ENCODE results near the gene ENDOV.

The ENDOV gene

DNA sequence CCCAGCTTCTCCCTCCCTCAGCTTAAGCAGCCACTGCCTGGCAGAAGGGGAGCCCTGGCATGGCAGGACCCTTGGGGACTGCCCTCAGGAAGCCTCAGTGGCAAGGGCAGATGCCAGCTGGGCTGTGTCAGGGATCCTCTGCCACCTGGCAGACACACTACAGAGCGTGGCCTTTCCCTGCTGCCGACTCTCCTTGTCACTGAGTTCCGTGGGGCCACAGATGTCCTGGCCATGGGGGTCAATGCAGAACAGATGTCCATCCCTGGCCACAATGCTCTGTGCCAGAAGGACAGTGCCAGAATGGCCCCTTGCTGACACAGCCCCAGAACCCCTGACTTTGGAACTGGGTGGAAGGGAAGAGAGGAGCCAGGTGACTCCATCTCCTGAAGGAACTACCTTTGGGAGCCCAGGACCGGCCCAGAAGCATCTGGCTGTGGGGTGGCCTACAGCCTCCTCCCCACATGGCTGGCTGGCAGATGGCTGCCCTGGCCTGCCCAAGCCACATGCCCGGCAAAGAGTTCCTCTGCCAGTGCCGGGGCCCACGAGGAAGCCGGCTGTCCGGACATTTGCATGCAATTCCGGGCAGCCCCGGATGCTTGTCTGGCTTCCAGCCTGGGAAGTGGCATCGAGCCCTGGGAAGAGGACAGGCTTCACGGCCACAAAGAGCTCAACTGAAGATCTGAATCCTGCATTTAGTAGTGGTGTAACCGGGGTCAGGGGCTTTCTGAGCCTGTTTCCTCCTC is 37.4 kb downstream of the ENDOV start:
- DNase-seq = no peak

DNA sequence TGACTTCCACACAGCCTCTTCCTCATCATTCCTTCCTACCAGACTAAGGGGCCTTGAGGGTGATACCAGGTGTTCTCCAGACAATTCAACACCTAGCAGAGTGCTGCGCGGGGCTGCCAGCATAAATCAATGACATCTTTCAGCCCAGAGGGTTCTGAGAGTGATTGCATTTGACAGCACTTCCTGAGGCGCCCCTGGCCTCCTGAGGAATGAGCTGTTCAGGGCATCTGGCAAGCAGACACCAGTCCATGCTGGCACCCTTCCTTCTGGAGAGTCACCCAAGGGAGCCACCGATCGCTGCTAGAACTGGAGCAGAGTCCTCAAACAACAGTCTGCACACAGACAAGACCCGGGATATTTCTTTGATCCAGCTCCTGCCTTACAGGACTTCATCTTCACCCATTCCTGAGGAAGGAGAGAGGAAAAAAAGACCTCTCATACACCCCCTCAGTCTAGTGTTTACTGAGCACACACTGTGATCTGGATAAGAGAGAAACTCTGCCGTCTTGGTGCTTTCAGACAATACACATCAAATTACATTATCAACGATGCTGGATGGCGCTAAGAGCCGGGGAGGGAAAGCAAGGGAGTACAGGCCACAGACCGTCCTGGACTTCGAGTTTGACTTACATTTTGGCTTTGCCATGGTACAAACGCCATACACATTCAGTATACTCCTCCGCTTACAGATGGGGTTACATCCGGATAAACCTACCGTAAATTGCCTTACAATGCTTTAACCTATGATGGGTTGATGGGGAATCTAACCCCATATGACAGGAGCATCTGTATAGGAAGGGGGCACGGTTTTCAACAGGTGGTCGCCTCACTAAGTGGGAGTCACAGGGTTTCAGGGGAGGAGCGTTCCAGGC is 38.4 kb downstream of the ENDOV start:
- no peak for DNase-seq

DNA sequence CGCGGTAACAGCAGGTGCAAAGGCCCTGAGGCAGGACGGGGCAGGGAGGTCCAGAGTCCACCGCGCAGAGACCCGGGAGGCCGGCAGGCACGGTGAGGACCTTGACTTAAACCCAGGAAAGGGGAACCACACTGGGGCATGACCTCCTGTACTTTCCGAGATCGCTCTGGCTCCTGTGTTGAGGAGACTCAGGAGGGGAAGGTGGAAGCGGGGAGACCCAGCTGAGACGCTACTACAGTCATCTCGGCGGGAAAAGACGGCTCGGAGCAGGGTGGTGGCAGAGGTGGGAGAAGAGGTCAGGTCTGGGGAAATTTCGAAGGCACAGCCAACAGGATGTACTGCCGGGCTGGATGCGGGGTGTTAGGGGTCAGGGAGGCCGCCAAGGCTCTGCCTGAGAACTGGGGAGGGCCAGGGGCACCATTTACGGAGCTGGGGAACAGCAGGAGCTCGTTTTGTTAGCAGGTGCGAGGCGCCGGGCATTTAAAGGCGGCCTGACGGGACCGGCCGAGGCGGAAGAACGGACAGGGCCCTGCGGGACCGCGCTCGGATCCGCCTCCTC is 39.1 kb downstream of the ENDOV start:
- no peak for DNase-seq

- peak; percentile 73 for DNase-seq
Measured at GRCh38 chr17:80454557-80455335, 39.8 kb downstream of the ENDOV start.

GRCh38 chr17:80455336-80455710 is 40.4 kb downstream of the ENDOV start:
- no peak for DNase-seq

GRCh38 chr17:80455784-80456183 is 40.8 kb downstream of the ENDOV start:
- DNase-seq = no peak

DNA sequence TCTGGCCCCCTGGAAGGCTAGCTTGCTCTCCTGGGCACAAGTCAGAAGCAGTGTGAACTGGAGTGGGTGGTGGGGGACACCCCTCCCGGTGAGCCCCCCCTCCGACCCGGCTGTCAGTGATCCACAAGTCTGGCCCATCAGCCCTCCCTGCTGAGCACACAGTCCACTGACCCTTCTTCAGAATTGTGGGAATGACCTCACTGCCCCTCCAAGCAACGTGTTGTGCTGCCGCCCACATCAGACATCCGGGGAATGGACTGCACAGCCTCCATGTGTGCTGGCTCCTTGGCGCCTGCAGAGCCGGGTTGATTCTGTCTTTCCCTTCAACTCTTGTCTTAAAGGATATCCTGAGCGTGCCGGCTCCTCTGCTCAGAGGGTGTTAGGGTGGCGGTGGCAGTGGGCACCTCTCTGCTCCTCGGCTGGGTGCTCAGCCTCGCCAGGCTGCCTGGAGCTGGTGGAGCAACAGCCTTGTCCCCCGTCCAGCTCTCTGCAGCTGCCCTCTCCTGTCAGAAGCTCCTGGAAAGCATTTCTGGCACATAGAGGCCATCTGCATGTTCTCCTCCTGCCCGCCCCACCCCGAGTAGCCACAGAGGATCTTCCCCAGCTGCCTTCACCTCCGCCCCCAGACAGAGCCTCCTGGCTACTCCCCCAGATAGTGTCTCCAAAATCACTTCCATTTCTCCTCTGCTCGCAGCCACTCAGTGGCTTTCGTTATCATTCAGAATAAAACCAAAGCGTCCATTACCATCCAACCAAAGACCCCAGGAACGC is 41.7 kb downstream of the ENDOV start:
- no peak for DNase-seq

GRCh38 chr17:80457236-80457856 is 42.4 kb downstream of the ENDOV start:
- DNase-seq = no peak

GRCh38 chr17:80458016-80458415 is 43.0 kb downstream of the ENDOV start:
- DNase-seq = no peak

- DNase-seq = no peak
Measured at GRCh38 chr17:80459234-80459633, 44.3 kb downstream of the ENDOV start.

DNA sequence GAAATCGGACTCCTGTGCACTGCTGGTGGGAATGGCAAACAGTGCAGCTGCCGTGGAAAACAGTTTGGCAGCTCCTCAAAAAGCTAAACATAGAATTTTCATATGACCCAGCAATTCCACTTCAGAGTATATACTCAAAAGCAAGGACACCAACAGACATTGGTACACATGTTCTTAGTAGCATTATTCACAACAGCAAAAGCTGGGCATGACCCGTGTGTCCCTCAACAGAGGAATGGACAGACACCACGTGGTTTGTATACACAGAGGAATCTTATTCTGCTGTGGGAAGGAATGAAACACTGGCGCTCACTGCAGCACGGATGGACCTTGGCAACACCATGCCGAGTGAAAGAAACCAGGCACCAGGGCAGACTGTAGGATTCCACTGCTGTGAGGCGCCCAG is 45.5 kb downstream of the ENDOV start:
- DNase-seq = no peak

- no peak for DNase-seq
Measured at GRCh38 chr17:80461528-80462160, 46.7 kb downstream of the ENDOV start.

DNA sequence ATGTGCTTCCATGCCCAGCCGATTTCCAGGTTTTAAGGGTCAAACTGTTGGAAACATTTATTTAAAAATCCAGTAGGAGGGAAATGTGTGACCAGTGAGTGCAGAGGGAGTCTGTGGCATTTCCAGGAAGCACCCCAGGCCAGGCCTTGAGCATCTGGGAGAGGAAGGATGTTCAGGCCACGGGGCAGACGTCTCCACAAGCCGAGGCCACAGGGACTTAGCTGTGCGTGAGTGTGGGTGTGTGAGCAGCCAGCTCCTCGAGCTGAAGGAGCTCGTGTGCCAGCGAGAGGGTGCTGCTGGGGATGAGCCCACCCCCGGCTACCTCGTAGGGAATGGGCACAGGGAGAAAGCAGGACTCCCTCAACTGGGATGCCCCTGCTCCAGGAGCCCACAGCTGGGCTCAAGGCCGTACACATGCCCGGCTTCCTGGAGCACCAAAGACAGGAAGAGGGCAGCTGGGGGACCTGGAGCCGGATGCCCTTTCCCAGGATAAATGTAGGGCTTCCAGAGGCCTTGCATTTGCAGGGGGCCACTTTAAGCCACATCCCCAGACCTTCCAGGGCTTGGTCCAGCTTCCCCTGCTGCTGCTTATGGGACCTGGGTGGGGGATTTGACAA is 48.9 kb downstream of the ENDOV start:
- no peak for DNase-seq

GRCh38 chr17:80464486-80464885 is 49.5 kb downstream of the ENDOV start:
- DNase-seq = no peak

GRCh38 chr17:80465327-80465974 is 50.5 kb downstream of the ENDOV start:
- DNase-seq = no peak

- DNase-seq = no peak
Measured at GRCh38 chr17:80466188-80466705, 51.3 kb downstream of the ENDOV start.

DNA sequence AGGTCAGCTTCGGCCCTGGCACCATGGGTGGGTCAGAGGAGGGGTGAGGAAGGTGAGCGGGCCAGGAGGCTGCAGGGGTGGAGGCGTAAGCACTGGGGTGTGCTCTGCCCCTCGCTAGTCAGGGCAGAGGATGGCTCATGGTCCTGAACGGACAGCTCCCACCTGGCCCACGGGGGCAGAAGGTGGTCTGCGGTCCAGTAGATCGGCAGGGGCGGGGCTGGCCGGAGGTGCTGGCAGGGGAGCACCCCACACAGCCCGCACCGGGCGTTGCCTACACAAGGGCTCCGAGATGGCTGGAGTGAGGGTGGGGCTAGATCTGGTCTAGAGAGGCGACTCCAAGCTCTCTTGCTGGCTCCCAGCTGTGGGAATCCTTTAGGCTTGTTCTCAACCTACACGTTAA is 53.3 kb downstream of the ENDOV start:
- DNase-seq = no peak

- no peak for DNase-seq
Measured at GRCh38 chr17:80468781-80469493, 54.0 kb downstream of the ENDOV start.

DNA sequence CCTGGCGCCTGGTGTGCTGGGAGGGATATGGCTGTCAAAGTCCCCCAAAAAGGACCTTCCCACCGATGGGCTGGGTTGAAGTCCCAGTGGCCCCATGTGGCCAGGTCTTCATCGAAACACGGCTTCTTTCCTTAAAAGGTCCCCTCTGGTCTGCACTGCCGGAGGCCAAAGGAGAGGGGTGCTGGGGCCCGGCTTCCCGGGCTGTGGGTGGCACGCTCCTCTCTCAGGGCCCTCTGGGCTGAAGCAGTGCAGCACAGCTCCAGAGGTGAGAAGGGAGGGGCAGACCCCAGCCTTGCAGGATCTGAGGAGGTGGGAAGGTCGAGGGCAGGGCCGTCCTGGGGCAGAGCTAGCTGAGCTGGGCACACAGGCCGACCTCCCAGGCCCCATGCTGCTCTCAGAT is 54.7 kb downstream of the ENDOV start:
- no peak for DNase-seq

Data from NCI-H2029 treated with DMSO at 0.1 percent for 48 hours (cell line).